Inflammatory macrophage treated with lipopolysaccharide for 1 hour (primary cell): ENCODE data around the gene BIRC5.

Experiments used
- DNase-seq, 2 donors: peaks; one replicate each; pipeline ENCODE4 v3.0.0-alpha.2; 2020 to 2022

The BIRC5 gene

DNA sequence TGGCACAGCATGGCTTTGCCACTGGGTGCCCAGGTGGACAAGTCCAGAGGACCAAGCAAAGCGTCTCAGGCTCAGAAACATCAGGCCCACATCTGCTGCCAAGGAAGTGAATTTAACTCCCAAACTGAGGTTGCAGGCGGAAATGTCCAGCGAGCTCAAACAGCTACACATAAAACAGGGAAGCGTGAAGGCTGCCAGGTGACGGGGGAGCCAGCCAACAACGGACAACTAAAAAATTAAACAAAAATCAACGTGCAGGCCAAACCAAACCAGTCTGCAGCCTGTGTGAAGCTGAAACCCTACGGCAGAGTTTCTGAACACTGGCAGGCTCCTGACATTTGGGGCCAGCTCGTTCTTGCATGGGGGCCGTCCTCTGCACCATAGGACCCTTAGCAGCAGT, 29.7 kb upstream of the BIRC5 start:
- no peak for DNase-seq

GRCh38 chr17:78184868-78185267, 29.2 kb upstream of the BIRC5 start:
- DNase-seq, result no peak

DNA sequence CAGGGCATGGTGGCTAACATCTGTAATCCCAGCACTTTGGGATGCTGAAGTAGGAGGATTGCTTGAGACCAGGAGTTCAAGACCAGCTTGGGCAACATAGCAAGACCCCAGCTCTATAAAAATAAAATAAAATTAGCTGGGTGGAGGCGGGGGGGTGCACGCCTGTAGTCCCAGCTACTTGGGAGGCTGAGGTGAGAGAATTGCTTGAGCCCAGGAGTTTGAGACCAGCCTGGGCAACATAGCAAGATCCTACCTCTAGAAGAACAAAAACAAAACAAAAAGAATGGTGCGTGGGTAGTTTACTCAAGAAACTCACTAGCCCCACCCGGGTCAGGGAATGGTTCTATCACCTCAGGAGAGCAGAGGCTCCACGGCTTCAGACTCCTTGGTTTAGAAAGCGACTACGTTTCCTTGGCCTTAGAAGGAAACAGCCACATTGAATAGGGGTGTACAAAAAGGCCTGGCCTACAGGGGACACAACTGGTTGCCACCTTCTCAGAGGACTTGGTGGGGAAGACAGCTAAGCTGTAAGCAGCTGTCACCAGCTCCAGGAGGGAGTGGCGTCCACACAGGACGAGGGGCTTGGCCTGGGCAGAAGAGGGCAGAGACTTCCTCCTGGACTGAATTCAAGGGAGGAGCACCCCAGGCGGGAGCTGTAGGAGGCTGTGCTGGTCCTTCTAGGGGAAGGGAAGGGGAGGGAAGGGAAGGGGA, 27.9 kb upstream of the BIRC5 start:
- DNase-seq, result peak; percentile 49 to 64

- peak; percentile 98 to 99 for DNase-seq
These were observed 27.1 kb upstream of the BIRC5 start, which contains the start of the genes AFMID and TK1 for GRCh38 chr17:78186692-78187595. Gene AFMID (plus strand): TSS chr17:78187362. CDS start chr17:78187371, 9 bp downstream. Gene TK1 (minus strand): TSS chr17:78187052. CDS start chr17:78186994, 58 bp downstream.

GRCh38 chr17:78196716-78197115, 17.3 kb upstream of the BIRC5 start:
- DNase-seq, result no peak

GRCh38 chr17:78197147-78197832, 16.8 kb upstream of the BIRC5 start:
- DNase-seq, result no peak

DNA sequence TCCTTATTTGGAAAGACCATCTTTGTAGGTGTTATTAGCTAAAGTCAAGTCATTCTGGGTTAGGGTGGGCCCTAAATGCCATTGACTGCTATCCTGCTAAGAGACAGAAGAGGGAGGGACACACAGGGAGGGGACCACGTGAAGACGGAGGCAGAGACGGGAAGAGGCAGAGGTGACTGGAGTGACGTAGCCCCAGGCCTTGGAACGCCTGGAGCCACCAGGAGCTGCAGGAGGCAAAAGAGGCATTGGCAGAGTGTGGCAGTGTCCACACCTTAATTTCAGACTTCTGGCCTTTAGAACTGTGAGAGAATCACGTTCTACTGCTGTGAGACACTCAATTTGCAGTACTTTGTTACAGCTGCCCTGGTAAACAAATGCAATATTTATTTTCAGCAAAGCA, 13.6 kb upstream of the BIRC5 start:
- DNase-seq, result no peak

- DNase-seq, result no peak
These were observed 11.4 kb upstream of the BIRC5 start for GRCh38 chr17:78202666-78203065.

DNA sequence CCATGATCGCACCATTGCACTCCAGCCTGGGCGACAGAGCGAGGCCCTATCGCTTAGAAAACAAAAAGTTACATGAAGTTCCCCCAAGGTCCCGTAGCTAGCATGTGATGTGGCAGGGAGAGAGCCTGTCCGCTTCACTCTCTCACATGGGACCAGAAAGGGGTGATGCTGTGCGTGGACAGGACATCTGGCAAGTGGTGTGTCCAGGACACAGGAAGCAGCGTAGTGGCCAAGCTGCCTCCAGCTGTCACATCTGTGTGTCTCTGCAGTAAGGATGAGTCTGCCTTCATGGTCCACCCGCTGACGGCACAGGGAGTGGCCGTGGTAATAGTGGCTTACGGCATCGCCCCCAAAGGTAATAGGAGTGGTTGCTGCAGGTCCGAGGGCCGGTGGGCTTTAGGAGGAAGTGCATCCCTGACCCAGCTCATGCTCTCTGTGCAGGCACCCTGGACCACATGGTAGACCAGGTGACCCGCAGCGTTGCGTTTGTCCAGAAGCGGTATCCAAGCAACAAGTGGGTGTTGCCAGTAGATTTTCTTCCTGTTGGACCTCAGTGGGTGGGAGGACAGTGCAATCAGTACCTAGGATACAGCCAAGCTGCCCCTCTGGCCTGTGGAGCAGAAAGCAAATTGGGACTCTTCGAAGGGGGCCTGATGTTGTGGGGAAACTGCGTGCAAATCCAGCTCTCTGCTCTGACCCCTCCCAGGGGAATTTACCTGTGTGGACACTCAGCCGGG, 9.5 kb upstream of the BIRC5 start:
- DNase-seq, result no peak

GRCh38 chr17:78205124-78205775, 8.8 kb upstream of the BIRC5 start:
- DNase-seq, result no peak

- DNase-seq, result no peak
These were observed 7.8 kb upstream of the BIRC5 start for GRCh38 chr17:78206298-78206697.

- DNase-seq, result no peak
These were observed 5.6 kb upstream of the BIRC5 start for GRCh38 chr17:78208486-78208885.

DNA sequence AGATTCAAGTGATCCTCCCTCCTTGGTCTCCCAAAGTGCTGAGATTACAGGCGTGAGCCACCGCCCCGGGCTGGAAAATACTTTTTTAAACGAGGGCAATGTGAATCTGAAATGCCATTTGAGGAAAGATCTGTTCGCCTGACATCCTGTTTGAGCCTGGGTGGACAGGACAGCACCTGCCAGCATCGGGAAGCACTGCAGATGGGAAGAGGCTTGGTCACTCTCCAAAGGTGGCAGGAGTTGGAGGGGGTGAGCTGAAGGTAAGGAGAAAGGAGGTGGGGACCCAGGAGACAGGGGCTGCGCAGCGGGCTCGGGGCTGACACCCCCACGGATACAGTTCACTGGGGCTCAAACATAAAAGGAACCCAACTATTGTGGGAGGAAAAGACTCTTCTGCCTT, 3.9 kb upstream of the BIRC5 start:
- DNase-seq, result no peak

DNA sequence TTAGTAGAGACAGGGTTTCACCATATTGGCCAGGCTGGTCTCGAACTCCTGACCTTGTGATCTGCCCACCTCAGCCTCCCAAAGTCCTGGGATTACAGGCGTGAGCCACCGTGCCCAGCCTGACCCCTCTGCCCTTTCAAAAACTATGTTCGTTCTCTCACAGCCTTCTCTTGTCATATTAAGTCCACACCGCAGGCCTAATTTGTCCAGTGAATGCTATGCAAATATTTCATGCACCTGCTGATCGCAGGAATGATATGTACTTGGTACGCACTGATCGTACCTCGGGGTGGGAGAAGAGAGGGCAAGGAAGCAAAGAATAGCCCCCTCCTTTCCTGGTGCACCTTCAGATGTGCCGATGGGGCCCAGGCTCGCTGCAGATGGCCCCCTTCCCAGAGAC, 3.0 kb upstream of the BIRC5 start:
- DNase-seq, result no peak

GRCh38 chr17:78214706-78215061, 631 bp downstream of the BIRC5 start:
- DNase-seq, result no peak

GRCh38 chr17:78219396-78220150, 5.5 kb downstream of the BIRC5 start:
- no peak for DNase-seq

GRCh38 chr17:78223061-78223460, 9.0 kb downstream of the BIRC5 start:
- DNase-seq, result no peak

- DNase-seq, result no peak
These were observed 9.7 kb downstream of the BIRC5 start for GRCh38 chr17:78223765-78224164.

- no peak for DNase-seq
These were observed 10.4 kb downstream of the BIRC5 start for GRCh38 chr17:78224231-78225087.

DNA sequence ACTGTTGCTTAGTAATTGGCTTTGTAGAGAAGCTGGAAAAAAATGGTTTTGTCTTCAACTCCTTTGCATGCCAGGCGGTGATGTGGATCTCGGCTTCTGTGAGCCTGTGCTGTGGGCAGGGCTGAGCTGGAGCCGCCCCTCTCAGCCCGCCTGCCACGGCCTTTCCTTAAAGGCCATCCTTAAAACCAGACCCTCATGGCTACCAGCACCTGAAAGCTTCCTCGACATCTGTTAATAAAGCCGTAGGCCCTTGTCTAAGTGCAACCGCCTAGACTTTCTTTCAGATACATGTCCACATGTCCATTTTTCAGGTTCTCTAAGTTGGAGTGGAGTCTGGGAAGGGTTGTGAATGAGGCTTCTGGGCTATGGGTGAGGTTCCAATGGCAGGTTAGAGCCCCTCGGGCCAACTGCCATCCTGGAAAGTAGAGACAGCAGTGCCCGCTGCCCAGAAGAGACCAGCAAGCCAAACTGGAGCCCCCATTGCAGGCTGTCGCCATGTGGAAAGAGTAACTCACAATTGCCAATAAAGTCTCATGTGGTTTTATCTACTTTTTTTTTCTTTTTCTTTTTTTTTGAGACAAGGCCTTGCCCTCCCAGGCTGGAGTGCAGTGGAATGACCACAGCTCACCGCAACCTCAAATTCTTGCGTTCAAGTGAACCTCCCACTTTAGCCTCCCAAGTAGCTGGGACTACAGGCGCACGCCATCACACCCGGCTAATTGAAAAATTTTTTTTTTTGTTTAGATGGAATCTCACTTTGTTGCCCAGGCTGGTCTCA, 11.2 kb downstream of the BIRC5 start:
- no peak for DNase-seq
